Measurements from ENCODE around the gene P2RX7. TPM values are rescaled to one million over a fixed set of nuclear protein-coding genes. Genes with fewer than 3 reads are reported as not detected.

Gene P2RX7
- total and polyA plus RNA-seq, 9 of the 15 experiments (the other 6 are each of a cell fraction or from before 2014, with no cell fraction given): 0.04 to 0.65 (median 0.30) TPM

GRCh38 chr12:121120323-121120722 lies 12.4 kb upstream of the P2RX7 start:
- H3K4me2 ChIP-seq (ENCODE audit: insufficient read depth, low read length): no peak overlapping the region
- intact Hi-C loops (cut with micrococcal nuclease) (no loop called here), in situ Hi-C loops (cut with MboI) (no loop called here)
- no peaks in the 10 kb centered on the region for H3K27me3 ChIP-seq (ENCODE audit: control insufficient read depth in 2 of 2, insufficient read depth in 2 of 2, low read length in 2 of 2)
- FAIRE-seq: no peak
- ChIA-PET CTCF (ENCODE audit: low intra/inter-chr PET ratio) (no interaction called here), POLR2A (interaction anchor here (1.1 kb wide), 1 partner anchor 10 kb away, joined by 3 read pairs; no protein-coding TSS in a partner anchor)
- no peaks in the 10 kb centered on the region for H4K20me1 ChIP-seq (replicated peaks; ENCODE audit: control insufficient read depth, insufficient read depth, low read length)
- H3K79me2 ChIP-seq (ENCODE audit: control insufficient read depth, insufficient read depth, low read length): no peaks in the 10 kb centered on the region
- ATAC-seq: no peak
- DNase-seq (ENCODE audit: extremely low read depth in 1 of 4, low spot score in 3 of 4): no peak
- no peak overlapping the region for H3K9ac ChIP-seq (ENCODE audit: insufficient read depth in 1 of 2, low read depth in 2 of 2, low read length in 2 of 2)
- H3K27ac ChIP-seq (ENCODE audit: extremely low read depth, low read depth, low read length): no peak overlapping the region
- H2AFZ ChIP-seq (ENCODE audit: low read depth, low read length): no peak overlapping the region
- no peaks in the 10 kb centered on the region for H3K9me3 ChIP-seq (replicated peaks; ENCODE audit: control insufficient read depth, insufficient read depth, low read depth, low read length)
- no peaks in the 10 kb centered on the region for H3K9me1 ChIP-seq (ENCODE audit: control insufficient read depth, insufficient read depth, low read length)
- peaks cover 0 to 8% of the 10 kb centered on the region in 2 experiments; a peak in 2 of 5 replicates for H3K4me1 ChIP-seq (replicated peaks in 1 of 2; ENCODE audit: control insufficient read depth in 2 of 2, insufficient read depth in 2 of 2, low read length in 2 of 2)
- WGBS (ENCODE audit: insufficient coverage, low coverage, missing lambda C conversion rate): 13% methylated on average over 6 of the region's 6 CpGs
- no TSS peak for BruUV-seq (replicated peaks)
- H3K4me3 ChIP-seq: no peak overlapping the region
- H3K36me3 ChIP-seq (ENCODE audit: control insufficient read depth, insufficient read depth, low read length): no peaks in the 10 kb centered on the region
- TF ChIP-seq ZBTB7A (IDR thresholded peaks at IDR 0.05; ENCODE audit: borderline replicate concordance, control insufficient read depth, low read depth, low read length): no peak
- TF ChIP-seq MBD2 (IDR thresholded peaks at IDR 0.05; ENCODE audit: borderline replicate concordance, low read depth): no peak
- TF ChIP-seq SMARCE1 (IDR thresholded peaks at IDR 0.05): peak; percentile 46; the same call in 1 of the 2 replicates
- TF ChIP-seq TAF1 (IDR thresholded peaks at IDR 0.05; ENCODE audit: control insufficient read depth, extremely low read depth, insufficient read depth, low read length, severe bottlenecking): no peak
- no peak for TF ChIP-seq TCF3 (CRISPR knock-in tag; IDR thresholded peaks at IDR 0.05)
- TF ChIP-seq, protein P1, sequence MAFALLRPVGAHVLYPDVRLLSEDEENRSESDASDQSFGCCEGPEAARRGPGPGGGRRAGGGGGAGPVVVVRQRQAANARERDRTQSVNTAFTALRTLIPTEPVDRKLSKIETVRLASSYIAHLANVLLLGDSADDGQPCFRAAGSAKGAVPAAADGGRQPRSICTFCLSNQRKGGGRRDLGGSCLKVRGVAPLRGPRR (CRISPR knock-in tag; IDR thresholded peaks at IDR 0.05): no peak
- TF ChIP-seq KDM2B (CRISPR knock-in tag; IDR thresholded peaks at IDR 0.05): no peak
- no peak for TF ChIP-seq GTF2E2 (tag; IDR thresholded peaks at IDR 0.05)
- TF ChIP-seq MYC (IDR thresholded peaks at IDR 0.05; ENCODE audit: low read depth, low read length): no peak
- no peak for TF ChIP-seq MYC (CRISPR knock-in tag; IDR thresholded peaks at IDR 0.05; ENCODE audit: borderline replicate concordance, low read depth)
- TF ChIP-seq ZBTB49 (CRISPR knock-in tag; IDR thresholded peaks at IDR 0.05; ENCODE audit: borderline replicate concordance): no peak
- TF ChIP-seq JUND (IDR thresholded peaks at IDR 0.05; ENCODE audit: borderline replicate concordance, low read depth, low read length): peak; percentile 72; the same call in 1 of the 2 replicates
- TF ChIP-seq JUND (tag; IDR thresholded peaks at IDR 0.05; ENCODE audit: borderline replicate concordance, low read depth, low read length): peak; percentile 40; the same call in 1 of the 3 replicates
- TF ChIP-seq XRCC3 (IDR thresholded peaks at IDR 0.05): no peak
- TF ChIP-seq ESRRB (CRISPR knock-in tag; IDR thresholded peaks at IDR 0.05; ENCODE audit: borderline replicate concordance): no peak
- TF ChIP-seq ATF2 (CRISPR knock-in tag; IDR thresholded peaks at IDR 0.05): no peak
- TF ChIP-seq RNF219 (CRISPR knock-in tag; IDR thresholded peaks at IDR 0.05): no peak
